GM21737 (cell line): ENCODE results near the gene RAB36.

ENCODE experiments used
- ATAC-seq: cut with Tn5 transposase; IDR thresholded peaks from one replicate; pipeline ENCODE4 v1.9.1; 2021; ENCODE audit warnings: mild to moderate bottlenecking, moderate library complexity; ENCODE audit not compliant: unreplicated experiment

Gene RAB36

GRCh38 chr22:23108249-23109078 is 36.8 kb upstream of the RAB36 start:
- no peak for ATAC-seq

GRCh38 chr22:23109079-23109347 is 36.3 kb upstream of the RAB36 start:
- ATAC-seq, result no peak

- ATAC-seq, result no peak
Measured at GRCh38 chr22:23109441-23109978, 35.8 kb upstream of the RAB36 start.

GRCh38 chr22:23110190-23110921 is 34.9 kb upstream of the RAB36 start:
- no peak for ATAC-seq

GRCh38 chr22:23110922-23111527 is 34.3 kb upstream of the RAB36 start:
- no peak for ATAC-seq

GRCh38 chr22:23112472-23113012 is 32.7 kb upstream of the RAB36 start:
- ATAC-seq, result no peak

GRCh38 chr22:23113067-23113846 is 32.0 kb upstream of the RAB36 start:
- ATAC-seq, result no peak

GRCh38 chr22:23113847-23114720 is 31.2 kb upstream of the RAB36 start:
- no peak for ATAC-seq

GRCh38 chr22:23114721-23115020 is 30.6 kb upstream of the RAB36 start:
- ATAC-seq, result no peak

GRCh38 chr22:23115369-23115768 is 29.9 kb upstream of the RAB36 start:
- no peak for ATAC-seq

GRCh38 chr22:23115825-23116494 is 29.3 kb upstream of the RAB36 start:
- ATAC-seq, result no peak

GRCh38 chr22:23116506-23117263 is 28.6 kb upstream of the RAB36 start:
- ATAC-seq, result no peak

GRCh38 chr22:23117275-23117674 is 28.0 kb upstream of the RAB36 start:
- no peak for ATAC-seq

- ATAC-seq, result no peak
Measured at GRCh38 chr22:23117891-23118646, 27.2 kb upstream of the RAB36 start.

GRCh38 chr22:23118647-23119493 is 26.4 kb upstream of the RAB36 start:
- no peak for ATAC-seq

GRCh38 chr22:23119494-23120414 is 25.5 kb upstream of the RAB36 start:
- no peak for ATAC-seq
